ENCODE measurements around the gene ADCY10.

GRCh38 chr1:167839009-167839408, 74.9 kb downstream of the ADCY10 start:
- TF ChIP-seq POLR2AphosphoS5 (IDR thresholded peaks at IDR 0.05; ENCODE audit: low read depth, low read length) (no peak), REST (IDR thresholded peaks at IDR 0.05; ENCODE audit: insufficient read depth in 1 of 2, low read depth in 2 of 2, low read length in 2 of 2) (no peak), FOXP2 (optimal IDR thresholded peaks at IDR 0.05; ENCODE audit: borderline replicate concordance, extremely low read depth, extremely low read length, insufficient read depth) (no peak), SIN3A (IDR thresholded peaks at IDR 0.05; ENCODE audit: borderline replicate concordance, insufficient read depth, low read length) (no peak), TAF1 (IDR thresholded peaks at IDR 0.05; ENCODE audit: borderline replicate concordance, insufficient read depth, low read length) (no peak)
